K562 (cell line): ENCODE results near the gene ZBTB42. TPM values are rescaled to one million over a fixed set of nuclear protein-coding genes. Genes with fewer than 3 reads are reported as not detected.

Source experiments
- ATAC-seq: fragments of 200-7000 bp; cut with Tn5 transposase; 3 replicates; pipeline ENCODE4 v1.9.1; 2020; ENCODE audit warnings: moderate library complexity
- BruUV-seq: library from RNA; stranded (reverse); fragments of 400-500 nt; replicated peaks from 2 replicates; lab custom pipeline; 2021; lab: Mats Ljungman, UMichigan
- CTCF ChIA-PET: fragments of 300-600 bp; formaldehyde crosslinking; extraction: SDS; loops from one replicate; lab custom pipeline; 2021; ENCODE audit warnings: low intra/inter-chr PET ratio; lab: Yijun Ruan, JAX
- POLR2A ChIA-PET: fragments of 300-600, 350-650 bp; sonication (Branson Sonifier 250); formaldehyde crosslinking; extraction: SDS; loops from one replicate; lab custom pipeline; 2021; ENCODE audit warnings: antibody characterized with exemption, inconsistent platforms; lab: Yijun Ruan, JAX
- DNase-seq, 4 experiments: peaks; one replicate each; pipeline versions ENCODE4 v3.0.0 to v3.0.0-alpha.2; 2011 to 2018; ENCODE audit warnings: low spot score in 3 of 4, mixed read lengths in 3 of 4; ENCODE audit errors: extremely low read depth in 1 of 4
- FAIRE-seq: peaks from 2 replicates; lab custom pipeline; 2011; peaks lifted over from hg19 to GRCh38; lab: Jason Lieb, UNC
- H2AFZ ChIP-seq: 2 replicates; pipeline ENCODE4 v1.6.0; 2011; ENCODE audit warnings: low read depth, low read length, control low read depth, inconsistent platforms
- H3K27ac ChIP-seq: fragments of 200-600 bp; 3 replicates; pipeline ENCODE4 v1.8.0; 2011; ENCODE audit warnings: low read depth, mild to moderate bottlenecking, control low read depth, inconsistent platforms, low read length, moderate library complexity, mixed read lengths; ENCODE audit errors: extremely low read depth
- H3K27me3 ChIP-seq, 2 experiments: fragments of 300-600 bp in 1 of 2; 2 replicates in 1 of 2; 3 replicates in 1 of 2; pipeline versions ENCODE4 v1.6.0 to v1.8.0; 2011; ENCODE audit warnings: inconsistent platforms in 2 of 2, low read length in 2 of 2, mild to moderate bottlenecking in 1 of 2, mixed read lengths in 1 of 2, moderate library complexity in 1 of 2; ENCODE audit not compliant: control insufficient read depth in 2 of 2, insufficient read depth in 2 of 2
- H3K36me3 ChIP-seq: fragments of 300-600 bp; 3 replicates; pipeline ENCODE4 v1.8.0; 2011; ENCODE audit warnings: mild to moderate bottlenecking, low read length, inconsistent platforms; ENCODE audit not compliant: control insufficient read depth, insufficient read depth
- H3K4me1 ChIP-seq, 2 experiments: fragments of 200-600 bp in 1 of 2; replicated peaks in 1 of 2; 2 replicates in 1 of 2; 3 replicates in 1 of 2; pipeline versions ENCODE4 v1.5.1 to v1.8.0; 2011; ENCODE audit warnings: inconsistent platforms in 2 of 2, low read length in 2 of 2, mild to moderate bottlenecking in 1 of 2, mixed read lengths in 1 of 2, moderate library complexity in 1 of 2; ENCODE audit not compliant: control insufficient read depth in 2 of 2, insufficient read depth in 2 of 2
- H3K4me2 ChIP-seq: 2 replicates; pipeline ENCODE4 v1.6.1; 2011; ENCODE audit warnings: low read length, control low read depth, inconsistent platforms, mixed read lengths; ENCODE audit not compliant: insufficient read depth
- H3K4me3 ChIP-seq: fragments of 200-600 bp; sonication (generic), shearing (Covaris generic); 2 replicates; pipeline ENCODE4 v1.5.1; 2016; ENCODE audit warnings: control low read depth, inconsistent platforms
- H3K79me2 ChIP-seq: fragments of 200-600 bp; 3 replicates; pipeline ENCODE4 v1.8.0; 2011; ENCODE audit warnings: low read length, inconsistent platforms; ENCODE audit not compliant: control insufficient read depth, insufficient read depth
- H3K9ac ChIP-seq, 2 experiments: 2 replicates each; pipeline versions ENCODE4 v1.6.0 to v1.6.1; 2011; ENCODE audit warnings: low read depth in 2 of 2, low read length in 2 of 2, control low read depth in 1 of 2, inconsistent platforms in 1 of 2, mild to moderate bottlenecking in 1 of 2, mixed read lengths in 1 of 2; ENCODE audit not compliant: insufficient read depth in 1 of 2
- H3K9me1 ChIP-seq: one replicate; pipeline ENCODE4 v1.6.0; 2011; ENCODE audit warnings: inconsistent platforms, mild to moderate bottlenecking, low read length, moderate library complexity; ENCODE audit not compliant: control insufficient read depth, insufficient read depth
- H3K9me3 ChIP-seq: replicated peaks from 2 replicates; pipeline ENCODE4 v1.5.1; 2011; ENCODE audit warnings: low read depth, low read length, inconsistent platforms; ENCODE audit not compliant: control insufficient read depth, insufficient read depth
- H4K20me1 ChIP-seq: replicated peaks from 2 replicates; pipeline ENCODE4 v1.6.1; 2011; ENCODE audit warnings: low read length, inconsistent platforms, mixed read lengths; ENCODE audit not compliant: control insufficient read depth, insufficient read depth
- ARID2 ChIP-seq: fragments of 450-650 bp; IDR thresholded peaks from 2 replicates; pipeline ENCODE4 v1.6.1; 2017; ENCODE audit warnings: antibody characterized with exemption, mild to moderate bottlenecking
- HDAC6 ChIP-seq: IDR thresholded peaks from 2 replicates; pipeline ENCODE4 v1.6.1; 2012; ENCODE audit warnings: low read depth, mild to moderate bottlenecking, control low read depth, inconsistent platforms, low read length, moderate library complexity
- NCOR1 ChIP-seq: fragments of 450-650 bp; IDR thresholded peaks from 2 replicates; pipeline ENCODE4 v1.6.1; 2016; ENCODE audit warnings: mild to moderate bottlenecking, moderate library complexity
- RBM15 ChIP-seq: fragments of 200-400 bp; formaldehyde crosslinking; IDR thresholded peaks from 2 replicates; pipeline ENCODE4 v1.6.1; 2018; ENCODE audit warnings: mild to moderate bottlenecking, low read length, moderate library complexity; ENCODE audit not compliant: insufficient read depth
- RUNX1 ChIP-seq: sonication (generic); IDR thresholded peaks from 2 replicates; pipeline ENCODE4 v1.6.1; 2016; ENCODE audit warnings: antibody characterized with exemption, low read depth
- ZNF696 ChIP-seq: fragments of 250-450 bp; sonication (Bioruptor Pico); conservative IDR thresholded peaks from 2 replicates; pipeline ENCODE4 v1.4.0; 2020; ENCODE audit warnings: mild to moderate bottlenecking, moderate library complexity
- WGBS: fragments of 100-300 bp; shearing (Covaris generic); methylation state at CpG from one replicate; pipeline ENCODE4 v1.1.6; 2016; ENCODE audit warnings: low coverage, mixed read lengths; ENCODE audit not compliant: insufficient coverage; ENCODE audit errors: missing lambda C conversion rate; 5-methylcytosine and 5-hydroxymethylcytosine counted together
- in situ Hi-C: fragments of 300-500 bp; cut with MboI; formaldehyde crosslinking; loops from 4 replicates; pipeline ENCODE4 v1.15.0; 2018; ENCODE audit warnings: inconsistent platforms, mixed read lengths
- intact Hi-C: fragments of 100-400 bp; cut with micrococcal nuclease; formaldehyde crosslinking; loops from 2 replicates; pipeline ENCODE4 v1.14.2; 2022
- polyA plus RNA-seq, 8 experiments: library from polyadenylated mRNA; depleted of rRNA in 4 of 8; stranded (reverse) in 5 of 8; unstranded in 3 of 8; fragments of >200 nt; fragmentation: Nextera tagmentation in 2 of 8; fragmentation: Illumina TruSeq in 1 of 8; extraction: Ambion mirVana in 2 of 8; extraction: Trizol in 1 of 8; gene quantifications; 2 replicates each; pipeline versions ENCODE4 v1.2.1 to v1.2.3, GENCODE V29; 2011 to 2014; ENCODE audit warnings: inconsistent platforms in 1 of 8, missing spikeins in 1 of 8
- total RNA-seq, 7 experiments: library from RNA; depleted of rRNA in 6 of 7; stranded (reverse); fragments of >200 nt in 6 of 7; fragmentation: Illumina TruSeq in 2 of 7; extraction: Trizol in 2 of 7; gene quantifications; 2 replicates each; pipeline versions ENCODE4 v1.2.1 to v1.2.3, GENCODE V29; 2011 to 2021; ENCODE audit warnings: low replicate concordance in 1 of 7
- TF ChIP-seq, protein P1 (sequence below): fragments of 250-450 bp; sonication (Bioruptor Pico); IDR thresholded peaks from 2 replicates; pipeline ENCODE4 v1.5.0; 2020; ENCODE audit warnings: mild to moderate bottlenecking
- TF ChIP-seq, protein P2 (sequence below), 3 experiments: fragments of 200-800 bp in 1 of 3; sonication (Bioruptor generic) in 1 of 3; sonication (generic) in 1 of 3; formaldehyde crosslinking in 1 of 3; IDR thresholded peaks; 2 replicates each; pipeline versions ENCODE4 v1.6.1 to v1.8.0; 2016 to 2022; ENCODE audit warnings: mild to moderate bottlenecking in 2 of 3, missing compliant biosample characterization in 2 of 3, missing genetic modification characterization in 2 of 3, missing genetic modification reagents in 1 of 3

Gene ZBTB42
- total and polyA plus RNA-seq, 9 of the 15 experiments (the other 6 are each of a cell fraction or from before 2014, with no cell fraction given), result 0.03 to 8.5 (median 2.4) TPM

DNA sequence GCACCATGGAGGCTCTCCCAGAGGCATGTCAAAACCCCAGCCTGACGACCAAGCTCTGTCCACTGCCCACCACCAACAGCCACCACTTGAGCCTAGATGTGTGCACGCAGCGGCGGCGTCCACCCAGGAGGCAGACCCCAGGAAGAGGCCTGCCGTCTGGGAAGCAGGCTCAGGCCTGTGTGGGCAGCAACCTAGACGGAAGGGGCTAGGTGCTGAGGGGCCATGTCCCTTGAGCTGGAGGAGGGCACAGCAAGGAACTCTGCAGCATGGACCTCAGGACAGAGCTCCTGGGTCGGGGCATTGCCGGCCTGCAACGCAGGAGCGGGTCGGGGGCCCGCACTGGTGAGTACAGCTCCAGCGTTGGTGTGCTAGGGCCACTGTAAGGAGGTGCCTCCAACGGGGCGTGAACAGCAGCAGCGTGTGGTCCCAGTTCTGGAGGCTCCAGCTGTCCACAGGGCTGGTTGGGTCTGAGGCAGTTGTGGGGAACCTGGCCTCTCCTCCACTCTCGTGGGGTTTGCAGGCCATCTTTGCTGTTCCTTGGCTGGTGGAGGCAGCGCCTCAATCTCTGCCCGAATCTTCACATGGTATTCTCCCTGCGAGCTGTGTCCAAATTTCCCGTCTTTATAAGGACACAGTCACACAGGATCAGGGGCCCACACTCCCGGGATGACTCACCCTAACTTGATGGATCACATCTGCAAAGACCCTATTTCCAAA is 20.5 kb downstream of the ZBTB42 start:
- 73% methylated on average over 10 of the region's 23 CpGs for WGBS
- FAIRE-seq (no peak), DNase-seq (peak in 1 of 4 experiments; percentile 1), ATAC-seq (no peak)
- H3K27ac ChIP-seq, result no peak overlapping the region
- no peaks in the 10 kb centered on the region for H3K9me1 ChIP-seq
- H3K4me3 ChIP-seq, result no peak overlapping the region
- TF ChIP-seq HDAC6 (no peak), ARID2 (no peak), RBM15 (no peak), NCOR1 (no peak), ZNF696 (no peak), RUNX1 (no peak)
- TF ChIP-seq, protein P1, sequence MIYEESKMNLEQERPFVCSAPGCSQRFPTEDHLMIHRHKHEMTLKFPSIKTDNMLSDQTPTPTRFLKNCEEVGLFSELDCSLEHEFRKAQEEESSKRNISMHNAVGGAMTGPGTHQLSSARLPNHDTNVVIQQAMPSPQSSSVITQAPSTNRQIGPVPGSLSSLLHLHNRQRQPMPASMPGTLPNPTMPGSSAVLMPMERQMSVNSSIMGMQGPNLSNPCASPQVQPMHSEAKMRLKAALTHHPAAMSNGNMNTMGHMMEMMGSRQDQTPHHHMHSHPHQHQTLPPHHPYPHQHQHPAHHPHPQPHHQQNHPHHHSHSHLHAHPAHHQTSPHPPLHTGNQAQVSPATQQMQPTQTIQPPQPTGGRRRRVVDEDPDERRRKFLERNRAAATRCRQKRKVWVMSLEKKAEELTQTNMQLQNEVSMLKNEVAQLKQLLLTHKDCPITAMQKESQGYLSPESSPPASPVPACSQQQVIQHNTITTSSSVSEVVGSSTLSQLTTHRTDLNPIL (CRISPR knock-in tag), result no peak
- TF ChIP-seq, protein P2, sequence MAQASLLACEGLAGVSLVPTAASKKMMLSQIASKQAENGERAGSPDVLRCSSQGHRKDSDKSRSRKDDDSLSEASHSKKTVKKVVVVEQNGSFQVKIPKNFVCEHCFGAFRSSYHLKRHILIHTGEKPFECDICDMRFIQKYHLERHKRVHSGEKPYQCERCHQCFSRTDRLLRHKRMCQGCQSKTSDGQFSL (CRISPR knock-in tag; IDR thresholded peaks at IDR 0.05), result no peak
- TF ChIP-seq, protein P2 (tag; IDR thresholded peaks at IDR 0.05), result no peak
- in situ Hi-C loops (loop anchor here (5.0 kb wide), 1 partner anchor 54 kb away; no protein-coding TSS in a partner anchor), intact Hi-C loops (no loop called here)
- no peaks in the 10 kb centered on the region for H3K9me3 ChIP-seq
- peaks cover 15% of the 10 kb centered on the region for H3K79me2 ChIP-seq
- H2AFZ ChIP-seq, result no peak overlapping the region
- H3K4me1 ChIP-seq, result peaks cover 2 to 37% of the 10 kb centered on the region in 2 experiments; a peak in 3 of 5 replicates
- POLR2A ChIA-PET, result interaction anchor here (0.6 kb wide), 1 partner anchor 18 kb away, joined by 4 read pairs; no protein-coding TSS in a partner anchor
- H3K36me3 ChIP-seq, result peaks cover 8% of the 10 kb centered on the region; the same call in 1 of the 3 replicates
- no TSS peak for BruUV-seq
- no peak overlapping the region for H3K9ac ChIP-seq
- CTCF ChIA-PET, result no interaction called here
- H3K4me2 ChIP-seq, result no peak overlapping the region
- H4K20me1 ChIP-seq, result no peaks in the 10 kb centered on the region
- H3K27me3 ChIP-seq, result no peaks in the 10 kb centered on the region
